OCI-LY3 (cell line): Measurements from ENCODE around the gene SPNS3.

ENCODE experiments used
- H2AFZ ChIP-seq: fragments of 200-600, 300-600 bp; shearing (Covaris generic); 2 replicates; pipeline ENCODE4 v1.6.0; 2014; ENCODE audit warnings: antibody characterized with exemption, low read depth, low read length
- H3K27ac ChIP-seq: fragments of 200-600, 300-600 bp; sonication (generic); 2 replicates; pipeline ENCODE4 v1.5.1; 2014; ENCODE audit warnings: mild to moderate bottlenecking, low read length, moderate library complexity, mixed read lengths
- H3K27me3 ChIP-seq: fragments of 200-600, 300-600 bp; sonication (generic); 2 replicates; pipeline ENCODE4 v1.6.1; 2014; ENCODE audit warnings: low read depth, low read length, mixed read lengths
- H3K36me3 ChIP-seq: fragments of 200-600, 300-600 bp; sonication (generic); replicated peaks from 2 replicates; pipeline ENCODE3; 2014; ENCODE audit warnings: low read depth, low read length, mixed read lengths
- H3K4me1 ChIP-seq: fragments of 300-600, 200-600 bp; sonication (generic); 2 replicates; pipeline ENCODE4 v1.6.1; 2014; ENCODE audit warnings: low read length, mixed read lengths
- H3K4me2 ChIP-seq: fragments of 200-600, 300-600 bp; sonication (generic); 2 replicates; pipeline ENCODE4 v1.6.1; 2014; ENCODE audit warnings: low read length, mixed read lengths
- H3K4me3 ChIP-seq: fragments of 300-600, 200-600 bp; sonication (generic); 2 replicates; pipeline ENCODE4 v1.5.1; 2014; ENCODE audit warnings: antibody characterized with exemption, mild to moderate bottlenecking, low read length, moderate library complexity
- H3K79me2 ChIP-seq: fragments of 300-600, 200-600 bp; shearing (Covaris generic); 2 replicates; pipeline ENCODE4 v1.6.1; 2014; ENCODE audit warnings: mild to moderate bottlenecking, low read length, mixed read lengths
- H3K9ac ChIP-seq: fragments of 300-600, 200-600 bp; shearing (Covaris generic); 2 replicates; pipeline ENCODE4 v1.6.0; 2014; ENCODE audit warnings: mild to moderate bottlenecking, low read length, moderate library complexity
- H3K9me3 ChIP-seq: fragments of 200-600, 300-600 bp; shearing (Covaris generic); 2 replicates; pipeline ENCODE4 v1.6.1; 2014; ENCODE audit warnings: low read length, mixed read lengths; ENCODE audit not compliant: insufficient read depth
- H4K20me1 ChIP-seq: fragments of 200-600, 300-600 bp; sonication (generic); 2 replicates; pipeline ENCODE4 v1.6.1; 2016; ENCODE audit warnings: low read length, mixed read lengths; ENCODE audit not compliant: insufficient read depth
- EZH2phosphoT487 ChIP-seq: fragments of 200-600 bp; shearing (Covaris generic); IDR thresholded peaks from 2 replicates; pipeline ENCODE4 v1.6.1; 2018; ENCODE audit warnings: antibody characterized with exemption, mixed run types, low read depth
- TF ChIP-seq, protein P1 (sequence below): fragments of 200-600, 300-600 bp; sonication (generic); IDR thresholded peaks from 2 replicates; pipeline ENCODE4 v1.5.1; 2014; ENCODE audit warnings: antibody characterized with exemption, low read length, low read depth

SPNS3 gene

DNA sequence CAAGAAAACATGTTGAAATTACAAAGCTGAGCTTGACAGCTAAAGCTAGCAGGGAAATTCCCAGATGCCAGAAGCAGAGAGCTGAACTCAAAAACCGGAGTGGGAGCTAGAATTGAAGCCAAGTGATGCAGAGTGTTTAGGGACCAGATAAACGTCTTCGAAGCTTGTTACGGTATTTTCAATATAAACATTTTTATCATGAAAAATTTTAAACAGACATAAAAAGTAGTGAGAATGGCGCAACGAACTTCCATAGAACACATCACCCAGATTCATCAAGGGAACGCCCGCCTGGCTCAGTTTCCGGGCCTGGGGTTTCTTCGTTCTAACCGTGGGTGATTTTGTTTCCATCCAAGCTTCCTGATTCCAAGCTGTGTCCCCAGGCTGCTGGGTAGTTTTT is 83.0 kb downstream of the SPNS3 start:
- H3K36me3 ChIP-seq = no peaks in the 10 kb centered on the region
- no peaks in the 10 kb centered on the region for H3K27me3 ChIP-seq
- H3K4me1 ChIP-seq = peaks cover 11% of the 10 kb centered on the region
- H3K27ac ChIP-seq = no peak overlapping the region
- H3K9me3 ChIP-seq = no peaks in the 10 kb centered on the region
- H3K4me3 ChIP-seq = no peak overlapping the region
- H3K9ac ChIP-seq = no peak overlapping the region
- no peak overlapping the region for H2AFZ ChIP-seq
- TF ChIP-seq, protein P1, sequence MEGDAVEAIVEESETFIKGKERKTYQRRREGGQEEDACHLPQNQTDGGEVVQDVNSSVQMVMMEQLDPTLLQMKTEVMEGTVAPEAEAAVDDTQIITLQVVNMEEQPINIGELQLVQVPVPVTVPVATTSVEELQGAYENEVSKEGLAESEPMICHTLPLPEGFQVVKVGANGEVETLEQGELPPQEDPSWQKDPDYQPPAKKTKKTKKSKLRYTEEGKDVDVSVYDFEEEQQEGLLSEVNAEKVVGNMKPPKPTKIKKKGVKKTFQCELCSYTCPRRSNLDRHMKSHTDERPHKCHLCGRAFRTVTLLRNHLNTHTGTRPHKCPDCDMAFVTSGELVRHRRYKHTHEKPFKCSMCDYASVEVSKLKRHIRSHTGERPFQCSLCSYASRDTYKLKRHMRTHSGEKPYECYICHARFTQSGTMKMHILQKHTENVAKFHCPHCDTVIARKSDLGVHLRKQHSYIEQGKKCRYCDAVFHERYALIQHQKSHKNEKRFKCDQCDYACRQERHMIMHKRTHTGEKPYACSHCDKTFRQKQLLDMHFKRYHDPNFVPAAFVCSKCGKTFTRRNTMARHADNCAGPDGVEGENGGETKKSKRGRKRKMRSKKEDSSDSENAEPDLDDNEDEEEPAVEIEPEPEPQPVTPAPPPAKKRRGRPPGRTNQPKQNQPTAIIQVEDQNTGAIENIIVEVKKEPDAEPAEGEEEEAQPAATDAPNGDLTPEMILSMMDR = no peak
- no peak for TF ChIP-seq EZH2phosphoT487
- no peaks in the 10 kb centered on the region for H4K20me1 ChIP-seq
- H3K4me2 ChIP-seq = no peak overlapping the region
- no peaks in the 10 kb centered on the region for H3K79me2 ChIP-seq

DNA sequence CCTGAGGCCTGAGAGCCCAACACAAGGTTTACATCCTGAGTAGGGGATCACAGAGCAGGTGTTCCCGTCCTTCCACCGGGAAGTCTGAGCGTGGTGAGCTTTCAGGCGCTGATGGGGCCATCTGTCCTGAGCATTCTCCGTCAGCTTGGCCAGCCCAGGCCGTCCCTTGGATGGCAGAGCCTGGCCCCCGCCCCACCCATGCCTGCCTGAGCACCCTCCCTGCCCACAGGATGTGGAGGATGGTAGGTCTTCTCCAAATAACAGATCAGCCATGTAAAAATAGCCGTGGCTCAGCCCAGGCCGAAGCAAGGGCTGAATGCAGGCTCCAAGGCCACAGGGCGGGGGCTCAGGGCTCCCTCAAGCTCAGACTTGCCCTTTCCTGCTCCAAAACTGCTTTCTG is 85.2 kb downstream of the SPNS3 start:
- Histone ChIP-seq H3K4me2 (peak overlapping the region; percentile 63), H3K27ac (peak overlapping the region; percentile 23; the same call in 1 of the 2 replicates)

DNA sequence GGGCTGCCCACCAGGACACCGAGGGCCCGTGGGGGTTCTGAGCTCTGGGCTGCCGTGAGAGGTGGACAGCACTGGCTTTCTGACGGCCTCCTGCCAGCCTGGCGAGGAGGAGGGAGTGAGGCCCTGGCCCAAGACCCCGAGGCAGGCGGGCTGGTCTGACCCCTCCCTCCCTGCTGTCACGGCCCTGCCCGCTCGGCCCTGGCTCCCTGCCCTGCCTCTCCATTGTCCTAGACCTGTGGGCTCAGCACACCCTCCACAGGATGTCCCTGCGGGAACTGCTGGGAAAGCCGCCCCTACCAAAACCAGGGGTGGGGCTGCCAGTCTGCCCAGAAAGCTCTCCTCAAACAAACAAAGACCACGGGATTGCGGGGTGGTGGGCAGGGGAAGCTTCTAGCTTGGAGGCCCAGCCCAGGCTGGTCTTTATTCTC is 85.6 kb downstream of the SPNS3 start:
- Histone ChIP-seq H3K4me1 (peaks cover 22% of the 10 kb centered on the region), H3K4me2 (no peak overlapping the region), H3K79me2 (no peaks in the 10 kb centered on the region), H3K4me3 (no peak overlapping the region), H3K9ac (peak overlapping the region; percentile 48; the same call in 1 of the 2 replicates), H3K27ac (no peak overlapping the region), H3K27me3 (no peaks in the 10 kb centered on the region), H4K20me1 (no peaks in the 10 kb centered on the region), H3K9me3 (no peaks in the 10 kb centered on the region), H3K36me3 (no peaks in the 10 kb centered on the region), H2AFZ (no peak overlapping the region)
- no peak for TF ChIP-seq EZH2phosphoT487
- TF ChIP-seq, protein P1 = no peak

More for the DNA sequence above, 85.2 kb downstream of the SPNS3 start:
- H3K27me3 ChIP-seq = no peaks in the 10 kb centered on the region
- peak overlapping the region; percentile 48; the same call in 1 of the 2 replicates for H3K9ac ChIP-seq
- H3K9me3 ChIP-seq = no peaks in the 10 kb centered on the region
- TF ChIP-seq EZH2phosphoT487 = no peak
- TF ChIP-seq, protein P1 = no peak
- H3K4me1 ChIP-seq = peaks cover 20% of the 10 kb centered on the region
- no peaks in the 10 kb centered on the region for H4K20me1 ChIP-seq
- peak overlapping the region; percentile 60 for H2AFZ ChIP-seq
- no peaks in the 10 kb centered on the region for H3K79me2 ChIP-seq
- peak overlapping the region; percentile 31; the same call in 1 of the 2 replicates for H3K4me3 ChIP-seq
- H3K36me3 ChIP-seq = no peaks in the 10 kb centered on the region

DNA sequence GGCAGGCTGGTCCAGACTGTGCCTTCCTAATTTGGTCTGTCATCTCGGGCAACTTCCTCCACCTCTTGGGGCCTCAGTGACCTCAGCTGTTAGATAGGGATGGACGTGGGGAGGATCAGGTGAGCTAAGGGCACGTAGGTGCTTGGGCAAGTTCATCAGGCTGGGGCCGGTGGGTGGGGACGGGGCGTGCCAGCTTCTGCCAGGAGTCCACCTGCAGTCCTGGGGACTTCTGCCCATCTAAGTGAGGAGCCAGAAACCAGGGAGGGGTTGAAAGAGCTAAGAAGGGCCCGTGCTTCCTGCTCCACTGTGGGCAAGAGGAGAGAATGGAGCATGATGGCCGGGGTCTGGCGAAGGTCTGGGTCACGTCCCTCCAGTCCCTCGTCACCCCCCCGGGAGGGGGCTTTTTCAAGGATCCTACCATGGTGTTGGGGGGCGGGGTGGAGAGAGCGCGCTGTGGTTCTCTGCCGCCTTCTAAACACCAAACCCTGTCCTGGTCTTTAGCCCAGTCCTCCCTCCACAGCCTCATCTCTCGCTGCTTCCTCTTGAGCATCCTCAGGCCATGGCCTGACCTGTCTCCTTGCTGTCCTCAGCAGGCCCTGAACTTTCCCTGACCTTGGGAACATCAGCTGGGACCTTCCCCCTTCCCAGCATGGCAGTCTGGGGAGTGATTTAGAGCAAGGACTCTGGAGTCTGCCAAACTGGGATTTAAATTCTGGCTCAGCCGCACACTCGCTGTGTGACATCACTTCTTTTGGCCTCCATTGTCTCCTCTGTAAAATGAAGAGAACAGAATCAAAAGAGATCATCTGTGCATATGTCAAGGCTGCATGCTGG is 86.5 kb downstream of the SPNS3 start:
- TF ChIP-seq EZH2phosphoT487 = no peak
- TF ChIP-seq, protein P1 = no peak
- Histone ChIP-seq H3K27ac (no peak overlapping the region), H3K4me2 (no peak overlapping the region), H3K9me3 (no peaks in the 10 kb centered on the region), H2AFZ (no peak overlapping the region), H3K4me1 (peaks cover 22% of the 10 kb centered on the region), H3K9ac (no peak overlapping the region), H4K20me1 (no peaks in the 10 kb centered on the region), H3K79me2 (no peaks in the 10 kb centered on the region), H3K27me3 (no peaks in the 10 kb centered on the region), H3K4me3 (no peak overlapping the region), H3K36me3 (no peaks in the 10 kb centered on the region)
